ENCODE measurements around the gene ST8SIA2.

Gene ST8SIA2

DNA sequence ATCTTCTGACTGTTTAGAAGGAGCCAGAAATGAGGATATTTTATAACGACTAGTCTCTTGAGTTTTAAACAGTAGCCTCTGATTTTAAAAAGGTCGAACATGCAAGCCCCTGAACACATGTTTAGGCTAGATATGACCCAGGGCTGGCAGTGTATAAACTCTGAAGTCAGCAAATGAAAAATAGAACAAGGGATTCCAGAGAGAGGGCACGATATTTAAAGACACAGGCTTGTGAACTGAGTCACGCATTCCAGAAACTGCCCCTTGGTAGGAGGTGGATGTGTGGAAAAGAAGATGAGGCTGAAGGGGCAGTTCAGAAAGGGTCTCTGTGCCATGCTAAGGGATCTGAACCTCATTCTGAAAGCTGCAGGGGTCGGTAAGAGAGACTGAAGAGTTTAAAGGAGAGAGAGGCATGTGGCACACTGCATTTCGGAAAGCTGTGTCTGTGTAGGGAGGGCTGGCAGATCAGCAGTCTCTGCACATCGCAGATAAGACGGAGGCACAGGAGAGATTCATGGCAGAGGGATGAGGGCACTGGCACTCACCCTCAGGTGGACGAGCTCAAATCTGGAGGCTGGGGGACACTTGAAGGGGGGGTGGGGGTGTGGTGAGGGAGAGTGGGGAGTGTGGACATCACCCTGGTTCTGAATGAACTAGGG, 22.1 kb downstream of the ST8SIA2 start:
- Histone ChIP-seq H3K27ac (no peak overlapping the region), H3K27me3 (ENCODE audit: insufficient read depth, low read depth, severe bottlenecking) (no peaks in the 10 kb centered on the region), H3K4me3 (ENCODE audit: low read depth, low read length) (no peak overlapping the region), H3K36me3 (peaks cover 9% of the 10 kb centered on the region; the same call in 1 of the 2 replicates), H3K9me3 (ENCODE audit: severe bottlenecking) (no peaks in the 10 kb centered on the region)
- TF ChIP-seq, protein P1, sequence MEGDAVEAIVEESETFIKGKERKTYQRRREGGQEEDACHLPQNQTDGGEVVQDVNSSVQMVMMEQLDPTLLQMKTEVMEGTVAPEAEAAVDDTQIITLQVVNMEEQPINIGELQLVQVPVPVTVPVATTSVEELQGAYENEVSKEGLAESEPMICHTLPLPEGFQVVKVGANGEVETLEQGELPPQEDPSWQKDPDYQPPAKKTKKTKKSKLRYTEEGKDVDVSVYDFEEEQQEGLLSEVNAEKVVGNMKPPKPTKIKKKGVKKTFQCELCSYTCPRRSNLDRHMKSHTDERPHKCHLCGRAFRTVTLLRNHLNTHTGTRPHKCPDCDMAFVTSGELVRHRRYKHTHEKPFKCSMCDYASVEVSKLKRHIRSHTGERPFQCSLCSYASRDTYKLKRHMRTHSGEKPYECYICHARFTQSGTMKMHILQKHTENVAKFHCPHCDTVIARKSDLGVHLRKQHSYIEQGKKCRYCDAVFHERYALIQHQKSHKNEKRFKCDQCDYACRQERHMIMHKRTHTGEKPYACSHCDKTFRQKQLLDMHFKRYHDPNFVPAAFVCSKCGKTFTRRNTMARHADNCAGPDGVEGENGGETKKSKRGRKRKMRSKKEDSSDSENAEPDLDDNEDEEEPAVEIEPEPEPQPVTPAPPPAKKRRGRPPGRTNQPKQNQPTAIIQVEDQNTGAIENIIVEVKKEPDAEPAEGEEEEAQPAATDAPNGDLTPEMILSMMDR (IDR thresholded peaks at IDR 0.05; ENCODE audit: low read depth, low read length), result no peak
- no peak for DNase-seq

DNA sequence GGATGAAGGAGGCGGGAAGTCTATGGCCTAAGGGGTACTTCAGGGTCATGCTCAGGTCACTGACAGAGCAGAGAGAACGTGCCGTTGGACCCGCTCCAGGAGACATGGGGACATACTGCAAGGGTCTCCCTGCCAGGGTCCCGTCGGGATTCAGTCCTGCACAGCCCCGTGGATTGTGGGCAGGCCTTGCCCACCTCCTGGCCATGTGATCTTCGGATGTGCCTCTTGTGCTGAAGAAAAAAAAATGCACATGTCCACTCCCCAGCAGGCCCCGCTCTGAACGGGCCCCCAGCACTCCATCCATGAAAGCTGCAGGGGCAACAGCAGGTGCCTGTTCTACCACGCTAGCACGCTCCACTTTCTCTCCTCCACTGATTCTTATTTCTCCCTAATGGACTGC, 22.9 kb downstream of the ST8SIA2 start:
- TF ChIP-seq, protein P1 (IDR thresholded peaks at IDR 0.05; ENCODE audit: low read depth, low read length), result no peak
- Histone ChIP-seq H3K4me3 (ENCODE audit: low read depth, low read length) (no peak overlapping the region), H3K27me3 (ENCODE audit: insufficient read depth, low read depth, severe bottlenecking) (no peaks in the 10 kb centered on the region), H3K9me3 (ENCODE audit: severe bottlenecking) (no peaks in the 10 kb centered on the region), H3K36me3 (peaks cover 9% of the 10 kb centered on the region; the same call in 1 of the 2 replicates), H3K27ac (no peak overlapping the region)
- no peak for DNase-seq

DNA sequence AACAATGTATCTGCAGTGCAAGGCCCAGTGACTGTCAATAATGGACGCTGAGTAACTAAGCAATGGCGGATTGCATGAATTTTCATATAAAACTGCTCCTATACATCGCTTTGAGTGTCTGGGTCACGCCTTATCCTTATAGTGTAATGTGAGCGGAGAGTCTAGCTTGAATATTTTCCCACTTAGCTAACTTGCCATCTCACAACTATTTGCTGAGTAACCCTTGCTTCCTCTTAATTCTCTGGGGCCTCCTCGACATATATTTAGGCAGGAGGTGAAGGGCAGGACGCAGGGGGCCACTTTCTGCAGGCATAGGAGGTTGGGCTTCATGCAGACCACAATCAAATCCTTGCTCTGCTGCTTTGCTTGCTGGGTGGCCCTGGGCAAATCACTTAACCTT, 24.0 kb downstream of the ST8SIA2 start:
- H3K27me3 ChIP-seq (ENCODE audit: insufficient read depth, low read depth, severe bottlenecking), result no peaks in the 10 kb centered on the region
- no peak for DNase-seq

DNA sequence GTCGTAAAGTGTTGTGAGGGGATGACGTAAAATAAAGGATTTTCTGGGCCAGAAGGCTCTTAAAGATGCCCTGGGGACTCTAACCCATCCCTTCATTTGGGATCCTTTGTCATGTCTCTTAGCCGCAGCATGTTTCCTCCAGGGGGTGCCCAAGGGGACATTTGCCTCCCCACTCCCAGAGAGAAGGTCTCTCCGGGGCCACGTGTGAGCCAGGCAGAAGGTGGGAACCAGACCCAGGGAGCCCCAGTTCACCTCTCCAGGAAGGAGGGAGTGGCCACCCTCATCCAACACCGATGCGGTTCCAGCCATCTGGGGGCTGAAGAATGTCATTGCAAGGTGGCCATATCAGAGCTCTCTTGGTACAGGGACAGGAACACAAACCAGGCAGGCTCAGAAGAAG, 25.2 kb downstream of the ST8SIA2 start:
- Histone ChIP-seq H3K4me3 (ENCODE audit: low read depth, low read length) (no peak overlapping the region), H3K9me3 (ENCODE audit: severe bottlenecking) (no peaks in the 10 kb centered on the region), H3K27ac (no peak overlapping the region), H3K27me3 (ENCODE audit: insufficient read depth, low read depth, severe bottlenecking) (no peaks in the 10 kb centered on the region), H3K36me3 (peaks cover 3% of the 10 kb centered on the region)
- TF ChIP-seq, protein P1 (IDR thresholded peaks at IDR 0.05; ENCODE audit: low read depth, low read length), result no peak
- DNase-seq, result no peak

More for the DNA sequence above, 24.0 kb downstream of the ST8SIA2 start:
- no peak overlapping the region for H3K4me3 ChIP-seq (ENCODE audit: low read depth, low read length)
- H3K27ac ChIP-seq, result no peak overlapping the region
- peaks cover 9% of the 10 kb centered on the region for H3K36me3 ChIP-seq
- TF ChIP-seq, protein P1 (IDR thresholded peaks at IDR 0.05; ENCODE audit: low read depth, low read length), result no peak
- H3K9me3 ChIP-seq (ENCODE audit: severe bottlenecking), result no peaks in the 10 kb centered on the region

DNA sequence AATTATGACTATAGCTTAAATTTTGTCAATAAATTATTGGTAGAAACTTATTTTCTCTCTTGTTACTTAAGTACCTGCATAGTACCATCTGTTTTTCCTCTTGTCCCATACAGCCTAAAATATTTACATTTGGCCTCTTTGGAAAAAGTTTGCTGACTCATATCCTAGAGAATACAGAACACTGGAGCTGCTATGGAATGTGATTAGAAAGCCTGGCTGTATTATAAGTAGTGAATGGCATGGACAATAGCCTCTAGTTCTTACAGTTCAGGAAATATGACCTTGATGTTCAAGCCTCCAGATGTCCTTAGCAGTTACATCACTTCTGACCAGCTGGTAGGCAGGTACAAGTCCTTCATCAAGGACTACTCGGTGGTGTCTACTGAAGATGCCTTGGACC, 28.3 kb downstream of the ST8SIA2 start:
- no peak for DNase-seq
- no peak overlapping the region for H3K27ac ChIP-seq
- TF ChIP-seq, protein P1 (IDR thresholded peaks at IDR 0.05; ENCODE audit: low read depth, low read length), result no peak
- H3K36me3 ChIP-seq, result peaks cover 2% of the 10 kb centered on the region; the same call in 1 of the 2 replicates
- no peaks in the 10 kb centered on the region for H3K9me3 ChIP-seq (ENCODE audit: severe bottlenecking)
- no peak overlapping the region for H3K4me3 ChIP-seq (ENCODE audit: low read depth, low read length)
- no peaks in the 10 kb centered on the region for H3K27me3 ChIP-seq (ENCODE audit: insufficient read depth, low read depth, severe bottlenecking)

All from WERI-Rb-1 (cell line).